BJ (cell line): Measurements from ENCODE around the gene MYLK. TPM values are rescaled to one million over a fixed set of nuclear protein-coding genes. Genes with fewer than 3 reads are reported as not detected.

Experiments used
- CTCF ChIA-PET: fragments of 350-600 bp; formaldehyde crosslinking; extraction: SDS; loops from one replicate; lab custom pipeline; 2021; ENCODE audit warnings: antibody characterized with exemption, inconsistent platforms; lab: Yijun Ruan, JAX
- POLR2A ChIA-PET: fragments of 300-600 bp; sonication (Branson Sonifier 250); formaldehyde crosslinking; extraction: SDS; loops from one replicate; lab custom pipeline; 2021; ENCODE audit warnings: antibody characterized with exemption; lab: Charles Lee
- DNase-seq: peaks from one replicate; pipeline ENCODE4 v3.0.0-alpha.2; 2011; ENCODE audit warnings: low read depth
- H3K27me3 ChIP-seq: 2 replicates; pipeline ENCODE4 v1.6.0; 2011; ENCODE audit warnings: low read length; ENCODE audit not compliant: control insufficient read depth, insufficient read depth
- H3K36me3 ChIP-seq: 2 replicates; pipeline ENCODE4 v1.5.1; 2011; ENCODE audit warnings: low read length; ENCODE audit not compliant: control insufficient read depth, insufficient read depth
- H3K4me3 ChIP-seq: 2 replicates; pipeline ENCODE4 v1.5.1; 2011; ENCODE audit warnings: low read depth, mild to moderate bottlenecking, control low read depth, low read length
- CTCF ChIP-seq: IDR thresholded peaks from 2 replicates; pipeline ENCODE4 v1.5.1; 2011; ENCODE audit warnings: low read depth, mild to moderate bottlenecking, control low read depth, inconsistent platforms, low read length, moderate library complexity; ENCODE audit not compliant: insufficient read depth
- polyA plus RNA-seq: library from polyadenylated mRNA; depleted of rRNA; stranded (reverse); fragments of >200 nt; gene quantifications from 2 replicates; pipeline ENCODE4 v1.2.3, GENCODE V29; 2011

MYLK gene
- polyA plus RNA-seq, 1 experiment = 734 TPM

GRCh38 chr3:123667784-123668183 lies 216.3 kb downstream of the MYLK start:
- TF ChIP-seq CTCF = no peak
- CTCF ChIA-PET = no interaction called here
- POLR2A ChIA-PET = no interaction called here
- DNase-seq = no peak
- Histone ChIP-seq H3K27me3 (no peaks in the 10 kb centered on the region), H3K36me3 (peaks cover 50% of the 10 kb centered on the region), H3K4me3 (no peak overlapping the region)

GRCh38 chr3:123664753-123665152 lies 219.4 kb downstream of the MYLK start:
- TF ChIP-seq CTCF = no peak
- no peak for DNase-seq
- Histone ChIP-seq H3K36me3 (peaks cover 53% of the 10 kb centered on the region), H3K27me3 (no peaks in the 10 kb centered on the region), H3K4me3 (no peak overlapping the region)
- POLR2A ChIA-PET = no interaction called here
- CTCF ChIA-PET = no interaction called here

DNA sequence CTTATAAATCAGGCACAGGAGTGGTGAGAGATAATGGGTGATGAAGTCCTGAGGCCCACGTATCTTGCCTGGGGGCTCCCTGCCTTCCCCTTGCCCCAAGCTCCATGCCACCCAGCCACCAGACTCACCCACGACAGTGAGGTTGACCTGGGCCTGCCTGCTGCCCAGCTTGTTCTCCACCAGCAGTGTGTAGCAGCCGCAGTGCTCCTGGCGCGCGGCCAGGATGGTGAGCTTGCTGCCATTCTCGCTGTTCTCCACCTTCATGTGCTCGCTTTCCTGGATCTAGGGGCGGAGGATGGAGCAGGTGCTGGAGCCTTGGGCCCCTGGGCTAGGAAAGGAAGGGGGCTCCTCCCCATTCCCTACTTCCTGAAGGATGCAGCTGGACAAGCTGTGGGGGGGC lies 220.2 kb downstream of the MYLK start:
- CTCF ChIA-PET = interaction anchor here (3.1 kb wide), 1 partner anchor 11 kb away, joined by 18 read pairs; no protein-coding TSS in a partner anchor
- no peak overlapping the region for H3K4me3 ChIP-seq
- DNase-seq = no peak
- H3K36me3 ChIP-seq = peaks cover 52% of the 10 kb centered on the region
- no peak for TF ChIP-seq CTCF
- POLR2A ChIA-PET = no interaction called here
- no peaks in the 10 kb centered on the region for H3K27me3 ChIP-seq

GRCh38 chr3:123661973-123662372 lies 222.2 kb downstream of the MYLK start:
- no peak for DNase-seq
- no peak overlapping the region for H3K4me3 ChIP-seq
- peaks cover 52% of the 10 kb centered on the region for H3K36me3 ChIP-seq
- no peak for TF ChIP-seq CTCF
- POLR2A ChIA-PET = no interaction called here
- CTCF ChIA-PET = interaction anchor here (1.4 to 3.1 kb wide), 3 partner anchors 9 to 15 kb away, joined by 3 to 18 read pairs (median 4); no protein-coding TSS in a partner anchor
- H3K27me3 ChIP-seq = no peaks in the 10 kb centered on the region

DNA sequence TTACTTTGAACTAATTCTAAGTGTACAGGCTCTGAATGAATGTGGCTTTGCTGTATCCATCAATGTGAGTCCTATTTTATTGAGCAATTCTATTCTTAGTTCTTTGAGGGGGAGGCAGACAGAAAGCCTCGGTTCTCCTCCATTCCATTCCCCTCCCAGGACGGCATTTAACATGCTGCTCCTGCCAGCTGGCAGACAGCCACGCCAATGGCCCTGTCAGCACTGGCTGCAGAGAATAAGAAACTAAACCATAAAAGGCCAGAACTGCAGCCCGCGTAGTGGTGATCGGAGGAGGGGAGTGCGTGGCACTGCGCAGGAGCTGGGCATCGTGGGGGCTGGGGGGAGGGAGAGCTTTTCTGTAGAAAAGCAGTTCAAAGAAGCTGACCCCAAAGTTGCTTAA lies 223.2 kb downstream of the MYLK start:
- ChIA-PET POLR2A (no interaction called here), CTCF (interaction anchor here (1.4 to 2.4 kb wide), 4 partner anchors 13 to 19 kb away, joined by 3 to 6 read pairs (median 4); no protein-coding TSS in a partner anchor)
- no peak for TF ChIP-seq CTCF
- H3K36me3 ChIP-seq = peaks cover 48% of the 10 kb centered on the region
- no peaks in the 10 kb centered on the region for H3K27me3 ChIP-seq
- peak; percentile 91 for DNase-seq
- H3K4me3 ChIP-seq = no peak overlapping the region
